Stimulated activated CD4-positive, alpha-beta T cell treated with anti-CD3 and anti-CD28 coated beads, Interleukin-12 subunit alpha, Interleukin-12 subunit beta, amount 100 ng/mL, for 48 hours (primary cell): ENCODE measurements around the gene ATG5.
A peak's percentile ranks its signal among the peaks of the same experiment; 100 is the strongest.
"Not testable (repeated sequence)": the region's sequence is repeated elsewhere in the genome, so short reads cannot be mapped to it uniquely, and the experiment has no call there.

Experiments
- DNase-seq, 3 donors: peaks; one replicate each; pipeline ENCODE4 v3.0.0-alpha.2; 2020; ENCODE audit warnings: low read depth in 2 of 3, low spot score in 1 of 3

The ATG5 gene

GRCh38 chr6:106160189-106160588 is 165.4 kb downstream of the ATG5 start:
- no peak for DNase-seq

GRCh38 chr6:106159531-106159940 is 166.0 kb downstream of the ATG5 start:
- DNase-seq, result no peak

GRCh38 chr6:106158816-106159215 is 166.7 kb downstream of the ATG5 start:
- DNase-seq, result no peak

GRCh38 chr6:106156863-106157262 is 168.7 kb downstream of the ATG5 start:
- DNase-seq, result no peak

GRCh38 chr6:106156413-106156812 is 169.1 kb downstream of the ATG5 start:
- no peak for DNase-seq

- no peak for DNase-seq
Observed at GRCh38 chr6:106155219-106155830, 170.2 kb downstream of the ATG5 start.

- DNase-seq, result no peak
Observed at GRCh38 chr6:106154326-106154725, 171.2 kb downstream of the ATG5 start.

- no peak for DNase-seq
Observed at GRCh38 chr6:106152952-106153351, 172.6 kb downstream of the ATG5 start.

GRCh38 chr6:106152476-106152875 is 173.1 kb downstream of the ATG5 start:
- not testable (repeated sequence) for DNase-seq

- DNase-seq, result no peak
Observed at GRCh38 chr6:106149472-106150069, 176.0 kb downstream of the ATG5 start.

- no peak for DNase-seq
Observed at GRCh38 chr6:106147476-106147875, 178.1 kb downstream of the ATG5 start.

- DNase-seq, result no peak
Observed at GRCh38 chr6:106146852-106147351, 178.7 kb downstream of the ATG5 start.

- DNase-seq, result no peak
Observed at GRCh38 chr6:106145741-106146227, 179.8 kb downstream of the ATG5 start.

- no peak for DNase-seq
Observed at GRCh38 chr6:106145144-106145543, 180.4 kb downstream of the ATG5 start.

- DNase-seq, result no peak
Observed at GRCh38 chr6:106143665-106144064, 181.9 kb downstream of the ATG5 start.

GRCh38 chr6:106142876-106143431 is 182.6 kb downstream of the ATG5 start:
- DNase-seq, result no peak

GRCh38 chr6:106141441-106142237 is 183.9 kb downstream of the ATG5 start:
- peak in 2 of 3 donors; percentile 28 to 42 for DNase-seq

- DNase-seq, result no peak
Observed at GRCh38 chr6:106138151-106138550, 187.4 kb downstream of the ATG5 start.

- DNase-seq, result no peak
Observed at GRCh38 chr6:106136845-106137244, 188.7 kb downstream of the ATG5 start.

GRCh38 chr6:106135911-106136571 is 189.5 kb downstream of the ATG5 start:
- no peak for DNase-seq
